GM13977 (cell line): ENCODE data around the gene RIPK1.

Experiments
- DNase-seq: peaks from one replicate; pipeline ENCODE4 v3.0.0; 2012; ENCODE audit warnings: low spot score
- in situ Hi-C: fragments of 300-500 bp; cut with MboI; formaldehyde crosslinking; loops from one replicate; pipeline ENCODE4 v1.12.0; 2022; ENCODE audit warnings: low sequenced_read_pairs, low pct_unique_long_range_greater_than_20kb, mixed read lengths, inconsistent platforms; ENCODE audit not compliant: unreplicated experiment
- TF ChIP-seq, protein P1 (sequence below): IDR thresholded peaks from 2 replicates; pipeline ENCODE4 v1.5.1; 2012; ENCODE audit warnings: mild to moderate bottlenecking, control low read depth; ENCODE audit not compliant: insufficient read depth; ENCODE audit errors: extremely low read depth, missing control alignments

Gene RIPK1

DNA sequence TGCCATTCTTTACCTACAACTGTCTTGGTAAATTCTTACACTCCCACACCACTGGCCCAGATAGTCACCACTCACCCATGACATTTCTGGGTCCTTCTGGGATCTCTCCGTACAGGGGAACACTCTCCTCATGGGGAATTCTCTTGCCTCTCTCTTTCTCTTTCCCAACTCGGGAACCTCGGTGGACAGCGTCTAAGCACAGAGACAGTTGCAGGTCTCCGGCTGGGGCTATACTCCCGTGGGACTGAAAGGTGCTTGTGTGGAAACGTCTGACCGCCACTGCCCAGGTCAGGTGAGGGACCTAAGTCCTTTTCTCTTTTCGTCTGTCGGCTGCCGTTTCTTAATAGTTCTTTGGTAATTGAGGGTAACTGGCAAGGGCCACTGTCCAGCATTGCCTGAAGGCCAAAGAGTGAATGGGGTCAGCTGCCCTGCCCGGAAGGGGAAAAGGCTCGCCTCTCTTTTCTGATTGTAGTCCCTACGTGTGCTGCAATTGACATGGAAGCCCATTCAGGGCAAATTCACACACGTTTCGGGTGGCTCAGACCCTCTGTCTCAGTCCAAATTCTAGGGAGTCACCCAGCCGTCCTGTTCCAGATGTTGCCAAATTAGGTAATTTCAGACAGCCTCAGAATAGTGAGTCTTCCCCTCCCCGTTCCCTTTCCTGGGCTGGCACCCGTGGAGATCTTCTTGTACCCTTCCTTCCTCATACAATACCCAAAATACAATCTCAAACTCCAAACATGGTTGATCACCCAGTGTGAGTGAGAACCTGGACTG, 31.2 kb upstream of the RIPK1 start:
- TF ChIP-seq, protein P1, sequence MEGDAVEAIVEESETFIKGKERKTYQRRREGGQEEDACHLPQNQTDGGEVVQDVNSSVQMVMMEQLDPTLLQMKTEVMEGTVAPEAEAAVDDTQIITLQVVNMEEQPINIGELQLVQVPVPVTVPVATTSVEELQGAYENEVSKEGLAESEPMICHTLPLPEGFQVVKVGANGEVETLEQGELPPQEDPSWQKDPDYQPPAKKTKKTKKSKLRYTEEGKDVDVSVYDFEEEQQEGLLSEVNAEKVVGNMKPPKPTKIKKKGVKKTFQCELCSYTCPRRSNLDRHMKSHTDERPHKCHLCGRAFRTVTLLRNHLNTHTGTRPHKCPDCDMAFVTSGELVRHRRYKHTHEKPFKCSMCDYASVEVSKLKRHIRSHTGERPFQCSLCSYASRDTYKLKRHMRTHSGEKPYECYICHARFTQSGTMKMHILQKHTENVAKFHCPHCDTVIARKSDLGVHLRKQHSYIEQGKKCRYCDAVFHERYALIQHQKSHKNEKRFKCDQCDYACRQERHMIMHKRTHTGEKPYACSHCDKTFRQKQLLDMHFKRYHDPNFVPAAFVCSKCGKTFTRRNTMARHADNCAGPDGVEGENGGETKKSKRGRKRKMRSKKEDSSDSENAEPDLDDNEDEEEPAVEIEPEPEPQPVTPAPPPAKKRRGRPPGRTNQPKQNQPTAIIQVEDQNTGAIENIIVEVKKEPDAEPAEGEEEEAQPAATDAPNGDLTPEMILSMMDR = no peak
- DNase-seq = no peak
- in situ Hi-C loops = no loop called here

DNA sequence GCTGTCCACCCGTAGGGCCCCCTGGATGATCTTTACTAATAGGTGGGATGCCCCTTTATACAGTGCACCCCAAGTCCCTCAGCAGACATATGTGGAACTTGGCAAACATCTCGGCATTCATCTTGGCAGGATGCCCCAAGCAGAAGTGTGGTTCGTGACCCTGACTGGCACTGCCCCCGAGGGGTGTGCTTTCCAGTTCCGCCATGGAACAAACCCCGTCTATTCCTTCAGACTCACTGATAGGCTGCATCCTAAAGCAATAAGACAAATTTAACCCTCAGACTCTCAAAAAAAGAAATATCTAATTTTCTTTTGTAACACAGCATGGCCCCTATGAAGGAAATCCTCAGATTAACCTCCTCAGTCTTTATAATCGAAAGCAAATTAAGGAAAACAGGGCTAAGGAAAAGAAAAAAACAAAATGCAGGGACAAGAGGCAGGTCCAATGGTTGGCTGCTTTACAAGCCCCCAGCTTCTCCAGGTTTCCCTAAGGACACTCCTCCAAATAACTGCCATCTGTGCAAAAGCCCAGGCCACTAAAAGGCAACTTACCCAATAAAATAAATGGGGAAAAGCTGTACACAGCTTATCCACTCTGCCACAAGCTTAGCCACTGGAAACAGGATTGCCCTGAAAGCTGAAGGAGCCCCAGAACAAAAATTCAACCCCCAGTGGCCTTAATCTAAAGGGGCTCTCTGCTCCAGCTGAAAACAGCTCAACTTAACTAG, 30.5 kb upstream of the RIPK1 start:
- DNase-seq = no peak
- TF ChIP-seq, protein P1 = no peak
- in situ Hi-C loops = no loop called here

DNA sequence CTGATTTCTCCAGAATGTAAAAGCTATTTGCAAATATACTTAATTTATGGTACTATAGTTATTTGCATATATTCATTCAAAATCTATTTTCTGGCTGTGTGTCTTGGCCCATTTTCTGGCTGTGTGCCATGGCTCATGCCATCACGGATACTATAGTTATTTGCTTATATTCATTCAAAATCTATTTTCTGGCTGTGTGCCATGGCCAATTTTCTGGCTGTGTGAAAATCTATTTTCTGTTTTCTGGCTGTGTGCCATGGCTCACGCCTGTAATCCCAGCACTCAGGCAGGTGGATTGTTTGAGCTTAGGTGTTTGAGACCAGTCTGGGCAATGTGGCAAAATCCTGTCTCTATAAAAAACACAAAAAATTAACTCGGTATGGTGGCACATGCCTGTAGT, 28.9 kb upstream of the RIPK1 start:
- TF ChIP-seq, protein P1 = no peak
- DNase-seq = no peak
- in situ Hi-C loops = no loop called here

DNA sequence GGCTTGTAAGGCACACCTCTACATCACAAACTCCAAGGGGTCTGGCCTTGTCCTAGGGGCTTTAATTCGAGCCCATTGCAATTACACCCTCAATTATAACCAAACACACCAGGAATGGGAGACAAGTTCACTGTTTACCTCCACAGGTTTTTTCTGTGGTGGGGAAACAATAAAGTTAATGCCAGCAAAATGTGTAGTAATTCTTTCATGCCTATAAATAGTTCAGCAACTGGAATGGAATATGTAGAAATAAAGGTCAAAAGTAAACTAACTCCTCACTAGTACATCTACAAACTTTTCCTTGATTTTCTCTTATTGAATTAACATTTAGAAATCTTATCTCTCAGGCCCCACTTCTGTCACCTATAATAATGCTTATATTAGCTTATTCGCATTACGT, 27.1 kb upstream of the RIPK1 start:
- no peak for DNase-seq
- TF ChIP-seq, protein P1 = no peak

DNA sequence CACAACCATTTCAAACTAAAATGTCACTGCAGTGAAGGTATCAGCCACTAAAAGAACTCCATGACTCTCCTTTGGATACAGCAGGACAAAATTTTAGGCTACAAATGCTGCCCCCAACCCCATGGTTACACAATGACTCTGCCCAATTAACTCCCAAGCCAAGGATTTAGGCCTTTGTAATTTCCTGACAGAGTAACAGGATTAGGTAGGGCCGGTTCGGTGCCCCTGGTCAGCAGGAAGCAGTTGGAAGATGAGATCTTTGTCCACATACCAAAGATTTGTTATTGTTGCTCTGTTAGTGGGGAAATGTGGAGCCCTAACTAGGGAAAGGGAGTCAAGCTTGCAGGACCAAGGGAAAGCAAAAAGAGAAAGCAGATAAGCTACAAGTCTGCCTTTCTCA, 26.7 kb upstream of the RIPK1 start:
- in situ Hi-C loops = no loop called here
- DNase-seq = no peak
- TF ChIP-seq, protein P1 = no peak

More for the DNA sequence above, 27.1 kb upstream of the RIPK1 start:
- in situ Hi-C loops = no loop called here

DNA sequence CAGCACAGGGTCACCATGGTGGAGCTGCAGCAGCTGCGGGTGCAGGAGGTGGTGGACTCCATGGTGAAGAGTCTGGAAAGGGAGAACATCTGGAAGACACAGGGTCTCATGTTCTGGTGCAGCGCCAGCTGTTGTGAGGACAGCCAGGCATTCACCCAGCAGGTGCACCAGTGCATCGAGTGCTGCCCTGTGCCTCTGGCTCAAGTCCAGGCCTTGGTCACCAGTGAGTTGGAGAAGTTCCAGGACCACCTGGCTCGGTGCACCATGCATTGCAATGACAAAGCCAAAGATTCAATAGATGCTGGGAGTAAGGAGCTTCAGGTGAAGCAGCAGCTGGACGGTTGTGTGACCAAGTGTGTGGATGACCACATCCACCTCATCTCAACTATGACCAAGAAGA, 22.9 kb upstream of the RIPK1 start:
- TF ChIP-seq, protein P1 = no peak
- in situ Hi-C loops = no loop called here
- no peak for DNase-seq
